DOHH2 (cell line): ENCODE results near the gene ZNF474.
A peak's percentile ranks its signal among the peaks of the same experiment; 100 is the strongest.

Source experiments
- H3F3A ChIP-seq: fragments of 200-600 bp; sonication (generic), shearing (Covaris generic); 2 replicates; pipeline ENCODE4 v1.6.0; 2016; ENCODE audit warnings: antibody characterized with exemption, mild to moderate bottlenecking; ENCODE audit not compliant: control insufficient read depth, insufficient read depth
- H3K27ac ChIP-seq: fragments of 200-600 bp; sonication (generic); 2 replicates; pipeline ENCODE4 v1.5.1; 2014; ENCODE audit warnings: low read depth, mild to moderate bottlenecking, low read length, moderate library complexity
- H3K27me3 ChIP-seq: fragments of 200-600 bp; sonication (generic); 2 replicates; pipeline ENCODE4 v1.6.1; 2014; ENCODE audit warnings: mild to moderate bottlenecking, low read length, mixed read lengths; ENCODE audit not compliant: control insufficient read depth
- H3K36me3 ChIP-seq: fragments of 200-600 bp; sonication (generic); 2 replicates; pipeline ENCODE4 v1.6.1; 2014; ENCODE audit warnings: mild to moderate bottlenecking, low read length, moderate library complexity, mixed read lengths; ENCODE audit not compliant: control insufficient read depth
- H3K4me1 ChIP-seq: fragments of 200-600 bp; sonication (generic); 2 replicates; pipeline ENCODE4 v1.6.1; 2014; ENCODE audit warnings: mild to moderate bottlenecking, low read length, mixed read lengths; ENCODE audit not compliant: control insufficient read depth
- H3K4me2 ChIP-seq: fragments of 200-600 bp; sonication (generic); 2 replicates; pipeline ENCODE4 v1.6.0; 2014; ENCODE audit warnings: mild to moderate bottlenecking, low read length, moderate library complexity
- H3K4me3 ChIP-seq: fragments of 200-600 bp; sonication (generic); 2 replicates; pipeline ENCODE4 v1.5.1; 2014; ENCODE audit warnings: mild to moderate bottlenecking, low read length, mixed read lengths
- H3K79me2 ChIP-seq: fragments of 200-600 bp; sonication (generic); 2 replicates; pipeline ENCODE4 v1.6.1; 2014; ENCODE audit warnings: mild to moderate bottlenecking, low read length, mixed read lengths; ENCODE audit not compliant: control insufficient read depth
- H3K9me2 ChIP-seq: fragments of 200-600 bp; sonication (generic); replicated peaks from 2 replicates; pipeline ENCODE4 v1.6.1; 2014; ENCODE audit warnings: mild to moderate bottlenecking, low read length, mixed read lengths; ENCODE audit not compliant: control insufficient read depth
- H3K9me3 ChIP-seq: fragments of 200-600 bp; sonication (generic); 2 replicates; pipeline ENCODE4 v1.6.1; 2014; ENCODE audit warnings: antibody characterized with exemption, low read length, mixed read lengths; ENCODE audit not compliant: control insufficient read depth, insufficient read depth
- H4K20me1 ChIP-seq: fragments of 200-600 bp; sonication (generic); 2 replicates; pipeline ENCODE4 v1.6.0; 2014; ENCODE audit warnings: low read depth, mild to moderate bottlenecking, antibody characterized with exemption, low read length, moderate library complexity; ENCODE audit not compliant: control insufficient read depth, insufficient read depth
- EZH2phosphoT487 ChIP-seq: fragments of 200-600 bp; sonication (generic); IDR thresholded peaks from 2 replicates; pipeline ENCODE4 v1.6.1; 2017; ENCODE audit warnings: borderline replicate concordance, mild to moderate bottlenecking, antibody characterized with exemption, low read length, moderate library complexity, mixed read lengths
- TF ChIP-seq, protein P1 (sequence below): fragments of 200-600 bp; sonication (generic); IDR thresholded peaks from one replicate; pipeline ENCODE4 v1.5.1; 2014; ENCODE audit warnings: antibody characterized with exemption, mild to moderate bottlenecking, low read depth, low read length; ENCODE audit not compliant: poor library complexity, severe bottlenecking

Gene ZNF474

DNA sequence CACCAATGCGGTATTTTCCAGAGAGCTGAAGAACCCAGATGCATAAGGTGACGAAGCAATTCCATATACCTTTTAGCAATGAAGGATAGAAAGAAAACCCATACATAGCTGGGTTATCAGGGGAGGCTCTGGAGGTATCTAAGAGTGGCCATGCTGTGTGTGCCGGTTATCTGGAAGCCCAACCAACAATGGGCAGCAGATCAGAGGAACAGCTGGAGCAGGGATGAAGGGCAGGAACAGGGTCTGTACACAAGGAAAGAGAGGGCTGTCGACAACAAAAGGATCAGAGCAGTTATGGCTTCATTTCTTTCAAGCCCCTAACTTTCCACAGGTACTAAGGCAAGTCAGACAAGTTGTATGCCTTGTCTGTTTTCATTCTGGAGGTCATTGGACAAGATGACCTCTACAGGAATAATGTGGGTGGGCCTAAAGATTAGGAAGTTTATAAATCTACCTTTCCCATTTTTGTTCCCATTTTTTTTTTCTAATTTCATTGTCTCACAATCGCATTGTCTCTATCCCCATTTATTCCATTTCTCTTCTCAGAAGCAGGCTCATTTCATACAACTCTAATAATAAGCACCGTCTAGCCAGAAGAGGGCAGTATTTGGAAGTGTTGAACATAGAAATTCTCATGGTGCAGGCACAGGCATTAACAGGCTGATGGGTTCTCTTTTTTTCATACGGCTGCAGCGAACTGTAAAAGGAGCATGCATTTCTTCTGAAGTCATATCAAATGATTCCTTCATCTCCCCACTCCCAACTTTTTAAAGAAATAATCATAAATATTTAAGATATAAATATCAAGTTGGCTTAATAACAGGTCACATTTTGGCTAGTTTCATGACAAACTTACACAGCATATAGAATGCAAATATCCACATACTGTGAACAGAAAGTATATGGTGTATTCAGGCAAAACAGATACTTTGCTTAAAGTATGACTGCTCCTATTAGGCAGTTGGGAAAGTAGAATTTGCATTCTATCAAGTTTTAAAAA is 63.5 kb downstream of the ZNF474 start:
- Histone ChIP-seq H3K4me3 (no peak overlapping the region), H3K9me3 (no peaks in the 10 kb centered on the region), H3F3A (no peaks in the 10 kb centered on the region), H3K27me3 (no peaks in the 10 kb centered on the region), H3K4me2 (no peak overlapping the region), H4K20me1 (no peaks in the 10 kb centered on the region), H3K36me3 (no peaks in the 10 kb centered on the region), H3K9me2 (no peaks in the 10 kb centered on the region), H3K79me2 (no peaks in the 10 kb centered on the region), H3K4me1 (no peaks in the 10 kb centered on the region), H3K27ac (no peak overlapping the region)
- TF ChIP-seq, protein P1, sequence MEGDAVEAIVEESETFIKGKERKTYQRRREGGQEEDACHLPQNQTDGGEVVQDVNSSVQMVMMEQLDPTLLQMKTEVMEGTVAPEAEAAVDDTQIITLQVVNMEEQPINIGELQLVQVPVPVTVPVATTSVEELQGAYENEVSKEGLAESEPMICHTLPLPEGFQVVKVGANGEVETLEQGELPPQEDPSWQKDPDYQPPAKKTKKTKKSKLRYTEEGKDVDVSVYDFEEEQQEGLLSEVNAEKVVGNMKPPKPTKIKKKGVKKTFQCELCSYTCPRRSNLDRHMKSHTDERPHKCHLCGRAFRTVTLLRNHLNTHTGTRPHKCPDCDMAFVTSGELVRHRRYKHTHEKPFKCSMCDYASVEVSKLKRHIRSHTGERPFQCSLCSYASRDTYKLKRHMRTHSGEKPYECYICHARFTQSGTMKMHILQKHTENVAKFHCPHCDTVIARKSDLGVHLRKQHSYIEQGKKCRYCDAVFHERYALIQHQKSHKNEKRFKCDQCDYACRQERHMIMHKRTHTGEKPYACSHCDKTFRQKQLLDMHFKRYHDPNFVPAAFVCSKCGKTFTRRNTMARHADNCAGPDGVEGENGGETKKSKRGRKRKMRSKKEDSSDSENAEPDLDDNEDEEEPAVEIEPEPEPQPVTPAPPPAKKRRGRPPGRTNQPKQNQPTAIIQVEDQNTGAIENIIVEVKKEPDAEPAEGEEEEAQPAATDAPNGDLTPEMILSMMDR, result peak; percentile 51
- no peak for TF ChIP-seq EZH2phosphoT487

DNA sequence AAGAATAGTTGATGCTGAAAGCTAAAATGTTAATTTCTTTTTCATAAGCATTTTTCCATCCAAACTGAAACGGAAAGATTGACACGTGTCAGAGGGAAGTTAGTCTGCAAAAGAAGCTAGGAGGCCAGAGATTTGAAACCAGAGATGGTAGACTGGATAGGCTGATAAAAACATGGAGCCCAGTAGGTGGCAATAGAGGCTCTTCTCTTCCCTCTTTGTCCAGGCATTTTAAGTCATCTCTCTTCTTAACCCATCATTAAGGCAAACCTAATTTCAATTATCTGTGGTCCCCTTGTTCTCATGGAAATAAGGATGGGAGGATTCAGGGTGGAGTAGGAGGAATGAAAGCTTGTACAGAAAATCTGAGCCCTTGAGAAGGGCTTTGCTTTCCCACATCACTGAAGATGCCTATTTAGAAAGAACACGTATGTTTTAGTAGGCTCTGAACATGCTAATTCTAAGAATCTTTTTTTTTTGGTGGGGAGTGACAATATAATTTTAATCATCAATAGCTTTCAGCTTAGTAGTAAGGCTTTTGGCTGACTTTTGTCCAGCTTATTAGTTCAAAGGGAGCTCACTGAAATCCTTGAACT is 66.6 kb downstream of the ZNF474 start:
- no peak overlapping the region for H3K4me2 ChIP-seq
- H3K27ac ChIP-seq, result no peak overlapping the region
- no peaks in the 10 kb centered on the region for H4K20me1 ChIP-seq
- no peaks in the 10 kb centered on the region for H3K27me3 ChIP-seq
- no peak overlapping the region for H3K4me3 ChIP-seq
- no peaks in the 10 kb centered on the region for H3K79me2 ChIP-seq
- H3K9me2 ChIP-seq, result no peaks in the 10 kb centered on the region
- no peaks in the 10 kb centered on the region for H3K36me3 ChIP-seq
- H3K9me3 ChIP-seq, result no peaks in the 10 kb centered on the region
- TF ChIP-seq, protein P1, result peak; percentile 40
- TF ChIP-seq EZH2phosphoT487, result no peak
- H3F3A ChIP-seq, result no peaks in the 10 kb centered on the region
- no peaks in the 10 kb centered on the region for H3K4me1 ChIP-seq

DNA sequence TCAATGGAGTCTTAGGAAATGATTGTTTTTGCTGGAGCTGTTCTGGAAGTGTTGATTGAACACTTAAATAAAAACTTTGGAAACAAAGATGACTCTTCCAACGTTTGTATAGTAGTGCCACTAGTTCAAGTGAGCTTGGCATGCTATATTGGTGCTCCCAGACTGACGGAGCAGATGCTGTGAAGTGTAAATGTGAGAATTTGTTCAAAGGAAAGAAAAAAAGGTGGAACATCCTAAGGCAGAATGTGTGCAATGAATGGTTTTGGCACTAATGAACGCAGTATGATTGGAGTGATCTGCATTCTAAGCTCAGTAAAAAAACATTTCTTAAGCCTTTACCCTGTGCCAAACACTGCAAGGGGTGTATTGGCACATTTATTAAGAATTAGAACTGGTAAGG is 69.8 kb downstream of the ZNF474 start:
- TF ChIP-seq, protein P1, result no peak
- TF ChIP-seq EZH2phosphoT487, result no peak
- Histone ChIP-seq H4K20me1 (no peaks in the 10 kb centered on the region), H3F3A (no peaks in the 10 kb centered on the region), H3K36me3 (no peaks in the 10 kb centered on the region), H3K4me2 (no peak overlapping the region), H3K9me2 (no peaks in the 10 kb centered on the region), H3K27ac (no peak overlapping the region), H3K9me3 (no peaks in the 10 kb centered on the region), H3K4me1 (no peaks in the 10 kb centered on the region), H3K79me2 (no peaks in the 10 kb centered on the region), H3K4me3 (no peak overlapping the region), H3K27me3 (no peaks in the 10 kb centered on the region)
